Measurements from ENCODE around the gene RAB27A.

The RAB27A gene

GRCh38 chr15:55222588-55222987 is 67.0 kb downstream of the RAB27A start:
- DNase-seq (ENCODE audit: low read depth in 2 of 2) = no peak

DNA sequence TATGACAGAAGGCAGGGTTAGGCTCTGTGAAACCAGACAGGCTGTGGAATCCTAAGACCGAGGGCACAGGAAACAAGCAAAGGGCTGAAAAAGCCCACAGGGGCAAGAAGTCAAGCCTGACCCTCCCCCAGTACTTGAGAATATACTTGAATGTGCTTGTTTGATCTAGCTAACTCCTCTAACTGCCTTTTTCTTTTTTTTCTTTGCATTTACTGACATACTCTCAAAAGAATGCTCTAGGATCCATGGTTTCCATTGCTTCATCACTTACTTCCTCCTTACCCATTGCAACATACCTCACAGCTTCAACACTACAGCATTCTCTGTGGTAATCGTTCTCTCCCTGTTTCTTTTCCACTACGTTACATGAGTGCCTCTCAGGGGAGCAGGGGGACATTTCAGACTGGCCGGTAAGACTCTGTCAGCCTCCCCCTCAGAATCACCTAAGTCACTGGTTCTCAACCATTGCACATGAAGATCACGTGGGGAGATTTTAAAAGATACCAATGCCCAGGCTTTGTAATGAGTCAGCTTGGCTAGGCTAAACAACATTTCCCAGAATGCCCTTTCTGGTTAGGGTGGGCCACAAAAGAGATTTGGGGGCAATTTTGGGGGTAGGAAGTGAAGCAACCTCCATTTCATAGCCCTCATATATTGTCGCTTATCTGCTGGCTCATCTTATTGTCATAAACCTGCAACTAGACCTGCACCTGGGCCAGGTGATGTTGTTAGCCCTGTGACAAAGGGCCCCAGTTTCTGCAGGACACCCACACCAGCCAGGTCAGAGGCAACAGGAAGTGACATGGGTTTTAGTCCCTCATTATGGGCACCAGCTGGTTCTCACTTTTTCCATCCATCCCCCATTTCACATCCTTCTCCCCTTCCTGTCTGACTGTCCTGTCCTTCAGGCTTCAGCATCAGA is 68.3 kb downstream of the RAB27A start:
- DNase-seq (ENCODE audit: low read depth in 2 of 2) = no peak

GRCh38 chr15:55220606-55221005 is 69.0 kb downstream of the RAB27A start:
- DNase-seq (ENCODE audit: low read depth in 2 of 2) = no peak

GRCh38 chr15:55218056-55218455 is 71.6 kb downstream of the RAB27A start:
- no peak for DNase-seq (ENCODE audit: low read depth in 2 of 2)

DNA sequence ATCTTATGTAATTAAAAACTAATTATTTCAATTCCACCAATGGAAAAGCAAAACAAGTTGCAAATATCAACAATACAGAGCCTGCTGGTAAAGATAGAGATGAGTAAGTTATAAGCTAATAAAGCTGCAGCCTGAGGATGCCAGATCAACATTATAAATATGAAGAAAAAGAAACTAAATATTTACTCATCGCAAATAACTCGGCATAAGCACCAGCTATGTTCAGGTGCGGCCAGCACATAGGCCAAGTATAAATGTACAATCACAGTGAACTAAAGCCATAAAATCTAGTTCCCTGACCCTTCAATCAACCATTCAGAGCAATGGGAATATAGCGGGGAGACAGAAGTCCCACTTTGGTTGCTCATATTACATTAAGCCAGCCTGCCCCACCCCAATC is 85.1 kb downstream of the RAB27A start:
- DNase-seq (ENCODE audit: low read depth in 2 of 2) = no peak

- no peak for DNase-seq (ENCODE audit: low read depth in 2 of 2)
Measured at GRCh38 chr15:55202206-55202605, 87.4 kb downstream of the RAB27A start.

DNA sequence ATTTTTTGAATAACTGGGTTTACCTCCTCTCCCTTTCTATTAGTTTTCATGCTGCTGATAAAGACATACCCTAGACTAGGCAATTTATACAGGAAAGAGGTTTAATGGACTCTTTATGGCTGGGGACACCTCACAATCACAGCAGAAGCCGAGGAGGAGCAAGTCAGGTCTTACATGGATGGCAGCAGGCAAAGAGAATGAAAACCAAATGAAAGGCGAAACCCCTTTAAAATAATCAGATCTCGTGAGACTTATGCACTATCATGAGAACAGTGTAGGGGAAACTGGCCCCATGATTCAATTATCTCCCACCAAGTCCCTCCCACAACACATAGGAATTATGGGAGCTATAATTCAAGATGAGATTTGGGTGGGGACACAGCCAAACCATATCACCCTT is 90.9 kb downstream of the RAB27A start:
- no peak for DNase-seq (ENCODE audit: low read depth in 2 of 2)

GRCh38 chr15:55197719-55198118 is 91.9 kb downstream of the RAB27A start:
- no peak for DNase-seq (ENCODE audit: low read depth in 2 of 2)

DNA sequence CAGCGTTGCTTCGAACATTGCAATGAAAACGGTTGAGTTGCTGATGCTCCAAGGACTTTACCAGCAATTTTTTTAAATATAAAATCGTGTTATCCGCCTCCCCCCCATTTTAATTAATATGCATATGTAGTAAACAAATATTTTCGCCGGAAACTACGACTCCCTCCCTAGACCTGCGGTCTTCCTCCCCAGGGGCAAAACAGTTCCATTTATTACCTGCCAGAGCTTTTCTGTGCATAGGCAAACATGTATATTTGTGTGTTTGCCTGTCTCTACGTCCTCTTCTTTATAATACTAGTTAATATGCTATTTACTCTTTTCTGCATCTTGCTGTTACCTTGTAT is 92.3 kb downstream of the RAB27A start:
- no peak for DNase-seq (ENCODE audit: low read depth in 2 of 2)

- DNase-seq (ENCODE audit: low read depth in 2 of 2) = peak; percentile 86 to 93
Measured at GRCh38 chr15:55196458-55197361, 92.9 kb downstream of the RAB27A start, which contains the start of gene RSL24D1. Gene RSL24D1 (minus strand): TSS chr15:55196941. CDS start chr15:55196890, 51 bp downstream.

DNA sequence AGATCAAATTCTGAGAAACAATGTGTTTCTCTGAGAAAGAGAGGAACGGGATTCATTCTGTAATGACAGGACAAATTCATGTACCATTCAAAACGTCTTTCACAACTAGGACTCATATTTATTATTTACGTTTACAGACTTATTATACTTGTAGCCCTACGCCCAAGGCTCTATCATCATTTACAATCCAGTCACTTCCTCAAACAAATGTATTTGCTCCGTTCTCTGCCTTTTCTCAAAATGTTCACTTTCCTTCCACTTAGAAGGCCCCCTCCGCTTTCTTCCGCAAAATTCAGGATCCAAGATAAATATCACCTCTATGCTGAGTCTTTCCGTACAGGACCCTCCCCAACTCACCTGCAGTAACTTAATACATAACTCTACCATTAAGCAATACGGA is 93.6 kb downstream of the RAB27A start:
- no peak for DNase-seq (ENCODE audit: low read depth in 2 of 2)

DNA sequence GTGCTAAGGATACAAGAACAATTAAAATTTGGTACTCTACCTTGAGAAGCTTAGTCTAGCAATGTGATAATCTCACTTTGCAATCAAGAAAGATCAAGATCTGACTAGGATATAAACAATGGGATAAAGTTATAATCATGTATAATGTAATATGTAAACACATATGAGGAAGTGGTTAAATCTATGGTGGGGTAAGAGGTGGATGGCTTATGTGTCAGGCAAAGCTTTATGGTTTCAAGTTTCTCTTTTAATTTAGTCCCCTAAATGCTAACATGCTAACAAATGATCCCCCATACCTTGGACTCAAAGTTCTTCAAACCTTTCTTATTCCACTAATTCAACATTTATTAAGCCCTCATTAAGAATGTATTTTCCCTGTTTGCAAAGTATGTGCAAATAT is 95.4 kb downstream of the RAB27A start:
- DNase-seq (ENCODE audit: low read depth in 2 of 2) = no peak

DNA sequence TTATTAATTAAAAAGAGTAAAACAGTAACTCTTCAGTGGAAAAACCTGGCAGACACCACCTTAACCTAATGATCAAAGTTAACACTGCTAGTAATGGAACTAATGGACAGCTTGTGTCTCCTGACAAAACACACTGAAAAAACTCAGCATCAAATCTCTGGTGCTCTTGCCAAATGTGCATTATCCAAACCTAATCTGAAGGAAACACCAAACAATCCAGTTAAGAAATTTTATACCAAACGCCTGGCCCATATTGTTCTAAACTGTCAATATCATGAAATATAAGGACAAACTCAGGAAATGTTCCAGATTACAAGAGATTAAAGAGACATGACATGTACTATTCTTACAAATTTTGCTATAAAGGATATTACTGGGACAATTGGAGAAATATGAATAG is 103.3 kb downstream of the RAB27A start:
- DNase-seq (ENCODE audit: low read depth in 2 of 2) = no peak

DNA sequence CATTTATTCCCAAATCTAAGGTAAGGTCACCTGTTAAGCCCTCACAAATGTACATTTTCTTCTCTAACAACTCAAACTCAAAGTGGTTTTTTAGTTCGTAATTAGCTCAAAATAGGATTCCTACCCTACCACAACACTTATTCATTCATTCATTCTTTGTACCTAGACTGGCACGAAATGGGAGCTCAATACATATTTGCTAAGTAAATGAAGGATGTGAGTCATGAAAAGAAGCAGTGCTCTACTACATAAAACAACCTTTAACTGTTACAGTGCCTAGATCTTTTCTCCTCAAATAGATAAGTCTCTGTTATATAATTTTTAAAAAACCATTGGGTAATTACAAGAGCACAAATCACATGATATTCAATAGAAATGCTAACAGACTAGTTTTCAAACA is 105.9 kb downstream of the RAB27A start:
- no peak for DNase-seq (ENCODE audit: low read depth in 2 of 2)

- no peak for DNase-seq (ENCODE audit: low read depth in 2 of 2)
Measured at GRCh38 chr15:55179141-55179540, 110.5 kb downstream of the RAB27A start.

- DNase-seq (ENCODE audit: low read depth in 2 of 2) = no peak
Measured at GRCh38 chr15:55170361-55170760, 119.3 kb downstream of the RAB27A start.

DNA sequence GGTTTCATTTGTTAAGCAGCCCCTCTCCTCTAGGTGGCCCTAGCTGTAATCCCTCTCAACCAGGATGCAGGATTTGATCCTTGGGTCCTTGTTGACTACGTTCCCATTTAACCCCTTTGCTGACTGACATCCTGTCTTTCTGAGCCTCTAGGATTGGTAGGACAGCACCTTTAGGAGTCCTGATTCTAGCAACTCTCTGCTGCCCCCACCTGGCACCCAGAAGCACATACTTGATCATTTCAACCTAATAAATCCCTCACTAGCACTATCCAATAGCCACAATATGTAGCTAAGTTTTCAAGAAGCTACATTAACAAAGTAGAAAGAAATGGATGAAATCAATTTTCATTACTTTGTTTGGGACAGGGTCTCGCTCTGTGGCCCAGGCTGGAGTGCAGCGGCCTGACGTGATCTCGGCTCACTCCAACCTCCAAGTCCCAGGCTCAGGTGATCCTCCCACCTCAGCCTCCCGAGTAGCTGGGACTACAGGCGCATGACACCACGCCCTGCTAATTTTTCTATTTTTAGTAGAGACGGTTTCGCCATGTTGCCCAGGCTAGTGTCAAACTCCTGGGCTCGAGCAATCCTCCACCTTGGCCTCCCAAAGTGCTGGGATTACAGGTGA is 121.2 kb downstream of the RAB27A start:
- peak; percentile 23 to 44 for DNase-seq (ENCODE audit: low read depth in 2 of 2)

GRCh38 chr15:55164284-55164683 is 125.3 kb downstream of the RAB27A start:
- no peak for DNase-seq (ENCODE audit: low read depth in 2 of 2)

All from stimulated activated CD4-positive, alpha-beta T cell treated with anti-CD3 and anti-CD28 coated beads, Interleukin-1b, Interleukin-23, amount 100 ng/mL, for 4 hours (primary cell).